Activated gamma-delta T cell treated with Interleukin-2 at 50 U/mL for 16 hours (primary cell): ENCODE data around the gene SMURF2.
"Not testable (repeated sequence)": the region's sequence is repeated elsewhere in the genome, so short reads cannot be mapped to it uniquely, and the experiment has no call there.

Experiments
- DNase-seq: peaks from one replicate; pipeline ENCODE4 v3.0.0-alpha.2; 2020

The SMURF2 gene

DNA sequence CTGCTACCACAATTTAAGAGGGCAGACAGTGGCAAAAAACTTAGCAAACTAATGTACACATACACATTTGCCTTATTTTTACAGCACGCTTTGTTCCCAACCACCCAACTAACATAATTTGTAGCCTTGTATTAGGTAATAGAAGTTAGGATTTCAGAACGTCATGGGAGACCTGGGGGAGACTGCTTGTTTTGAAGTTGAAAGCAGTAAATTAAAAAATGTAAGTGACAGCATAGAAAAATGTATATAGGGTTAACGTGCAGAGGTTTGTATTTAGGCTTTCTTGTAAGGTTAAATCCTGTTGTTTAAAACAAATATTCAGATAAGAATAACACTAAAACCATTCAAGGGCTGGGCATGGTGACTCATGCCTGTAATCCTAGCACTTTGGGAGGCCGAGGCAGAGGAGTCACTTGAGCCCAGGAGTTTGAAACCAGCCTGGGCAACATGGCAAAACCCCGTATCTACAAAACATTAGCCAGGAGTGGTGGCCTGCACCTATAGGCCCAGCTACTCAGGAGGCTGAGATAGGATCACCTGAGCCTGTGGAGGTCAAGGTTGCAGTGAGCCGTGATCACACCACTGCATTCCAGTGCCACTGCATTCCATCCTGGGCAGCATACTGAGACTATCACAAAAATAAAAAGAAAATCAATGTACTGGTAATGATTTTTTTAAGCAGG, 2.3 kb upstream of the SMURF2 start:
- DNase-seq, result not testable (repeated sequence)

DNA sequence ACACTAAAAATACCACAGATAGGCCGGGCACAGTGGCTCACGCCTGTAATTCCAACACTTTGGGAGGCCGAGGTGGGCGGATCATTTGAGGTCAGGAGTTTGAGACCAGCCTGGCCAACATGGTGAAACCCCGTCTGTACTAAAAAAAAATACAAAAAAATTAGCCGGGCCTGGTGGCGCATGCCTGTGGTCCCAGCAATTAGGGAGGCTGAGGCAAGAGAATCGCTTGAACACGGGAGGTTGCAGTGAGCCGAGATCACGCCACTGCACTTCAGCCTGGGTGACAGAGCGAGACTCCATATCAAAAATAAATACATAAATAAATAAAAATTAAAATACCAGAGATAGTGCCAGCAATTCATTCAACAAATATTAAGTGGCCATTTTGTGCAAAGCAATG, 1.7 kb upstream of the SMURF2 start:
- not testable (repeated sequence) for DNase-seq

GRCh38 chr17:64662774-64663367, 764 bp upstream of the SMURF2 start:
- DNase-seq, result no peak

GRCh38 chr17:64661726-64661975, 456 bp downstream of the SMURF2 start:
- DNase-seq, result no peak

DNA sequence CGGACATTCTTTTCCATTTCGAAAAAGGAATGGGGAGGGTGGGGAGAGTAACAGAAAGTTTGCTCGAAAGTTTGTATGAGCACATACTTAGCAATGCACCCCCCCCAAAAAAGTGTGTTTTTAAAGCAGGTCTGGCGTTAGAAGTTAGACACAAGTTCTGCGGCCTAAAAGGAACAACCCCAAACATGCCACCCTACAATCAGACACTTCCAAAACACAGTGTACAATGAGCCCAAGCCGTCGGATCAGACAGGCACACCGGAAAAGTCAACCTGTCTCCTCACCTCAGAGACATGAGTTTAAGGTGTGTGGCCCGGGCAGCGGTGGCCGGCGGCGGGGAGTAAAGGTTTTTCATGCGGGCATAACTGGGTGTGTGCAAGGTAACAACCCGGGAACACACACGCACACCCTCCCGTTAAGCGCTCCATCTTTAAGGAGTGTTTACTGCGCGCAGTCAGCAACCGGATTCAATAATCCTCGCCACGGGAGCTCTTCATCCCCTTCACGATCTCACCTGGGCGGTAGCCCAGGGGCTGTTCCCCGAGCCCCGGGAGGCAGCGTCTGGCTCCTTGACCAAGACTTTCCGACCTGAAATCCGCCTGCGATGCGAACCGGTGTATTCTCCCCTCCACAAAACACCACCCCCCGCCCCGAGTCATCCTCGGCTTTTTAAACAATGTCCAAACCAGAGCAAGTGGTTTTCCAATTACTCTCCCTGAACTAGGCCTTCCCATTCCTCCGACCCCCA, 955 bp downstream of the SMURF2 start:
- peak; percentile 17 for DNase-seq

GRCh38 chr17:64660195-64660977, 1.7 kb downstream of the SMURF2 start:
- DNase-seq, result not testable (repeated sequence)

- DNase-seq, result no peak
Measured at GRCh38 chr17:64658931-64659330, 3.2 kb downstream of the SMURF2 start.

GRCh38 chr17:64657610-64658125, 4.4 kb downstream of the SMURF2 start:
- no peak for DNase-seq

DNA sequence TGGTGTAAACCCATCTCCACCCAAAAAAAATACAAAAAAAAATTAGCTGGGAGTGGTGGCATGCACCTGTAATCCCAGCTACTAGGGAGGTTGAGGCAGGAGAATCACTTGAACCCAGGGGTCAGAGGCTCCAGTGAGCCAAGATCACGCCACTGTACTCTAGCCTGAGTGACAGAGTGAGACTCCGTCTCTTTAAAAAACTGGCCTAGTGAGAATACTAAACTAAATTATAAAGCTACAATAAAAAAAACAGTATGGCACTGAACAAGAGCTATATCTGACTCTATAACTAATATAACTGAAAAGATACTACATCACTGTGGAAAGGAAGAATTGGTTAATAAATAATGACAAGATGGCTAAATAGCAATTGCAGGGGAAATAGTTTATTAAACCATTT, 6.4 kb downstream of the SMURF2 start:
- DNase-seq, result no peak

- no peak for DNase-seq
Measured at GRCh38 chr17:64653985-64654355, 8.1 kb downstream of the SMURF2 start.

GRCh38 chr17:64653325-64653984, 8.7 kb downstream of the SMURF2 start:
- no peak for DNase-seq

- DNase-seq, result no peak
Measured at GRCh38 chr17:64651889-64652288, 10.2 kb downstream of the SMURF2 start.

DNA sequence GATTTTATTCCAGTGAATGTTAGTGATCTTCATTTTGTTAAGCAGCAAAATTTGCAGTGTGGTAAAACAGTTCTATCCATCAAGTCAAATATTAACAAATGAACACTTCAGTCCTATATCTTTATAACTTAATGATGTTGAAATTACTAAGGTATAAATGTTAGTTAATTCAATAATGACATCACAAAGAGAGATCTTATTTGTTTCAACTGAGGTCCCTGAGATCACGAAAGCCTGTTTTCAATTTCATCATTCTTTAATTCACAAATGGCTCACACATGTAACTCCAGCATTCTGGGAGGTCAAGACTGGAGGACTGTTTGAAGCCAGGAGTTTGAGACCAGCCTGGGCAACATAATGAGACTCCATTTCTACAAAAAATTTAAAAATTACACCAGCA, 13.9 kb downstream of the SMURF2 start:
- DNase-seq, result no peak

- no peak for DNase-seq
Measured at GRCh38 chr17:64647817-64648216, 14.3 kb downstream of the SMURF2 start.

- no peak for DNase-seq
Measured at GRCh38 chr17:64639516-64639915, 22.6 kb downstream of the SMURF2 start.

- DNase-seq, result no peak
Measured at GRCh38 chr17:64638552-64639203, 23.4 kb downstream of the SMURF2 start.

GRCh38 chr17:64635647-64636305, 26.3 kb downstream of the SMURF2 start:
- no peak for DNase-seq

DNA sequence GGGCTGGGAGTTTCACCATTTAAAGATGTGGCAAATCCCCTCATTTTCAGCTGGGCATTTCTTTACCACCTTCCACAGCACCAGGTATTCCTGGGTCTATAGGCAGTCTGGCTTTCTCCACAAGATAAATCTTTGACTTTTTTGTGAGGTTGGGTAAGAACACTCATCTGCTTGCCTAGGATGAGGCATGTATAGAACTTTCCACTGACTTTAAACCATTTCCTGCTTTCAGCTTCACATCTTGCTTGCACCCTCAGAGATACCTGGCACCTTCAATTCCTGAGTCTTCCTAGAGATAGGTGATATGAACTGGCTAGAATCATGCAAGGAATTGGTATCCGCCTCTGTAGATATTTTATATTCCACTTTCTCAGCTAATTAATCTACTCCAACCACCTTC, 27.9 kb downstream of the SMURF2 start:
- DNase-seq, result no peak

GRCh38 chr17:64632606-64633005, 29.5 kb downstream of the SMURF2 start:
- DNase-seq, result no peak

DNA sequence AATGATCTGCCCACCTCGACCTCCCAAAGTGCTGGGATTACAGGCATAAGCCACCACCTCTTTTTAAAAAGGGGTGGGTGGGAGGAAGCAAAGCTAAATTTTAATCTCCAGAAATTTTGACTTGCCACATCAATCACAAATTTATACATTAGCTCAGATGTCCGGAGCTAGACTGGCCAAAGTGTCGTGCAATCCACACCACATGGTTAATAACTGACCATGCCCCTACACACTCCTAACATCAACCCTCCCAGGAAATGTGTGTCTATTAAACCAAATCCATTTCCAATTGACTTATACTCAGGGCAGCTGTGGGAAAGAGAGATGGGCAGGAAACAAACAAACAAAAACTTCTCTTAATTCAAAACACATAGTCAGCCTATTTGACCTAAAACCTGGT, 29.9 kb downstream of the SMURF2 start:
- DNase-seq, result no peak

GRCh38 chr17:64630309-64631223, 31.5 kb downstream of the SMURF2 start:
- no peak for DNase-seq
